ENCODE measurements around the gene NPM1.

NPM1 gene

DNA sequence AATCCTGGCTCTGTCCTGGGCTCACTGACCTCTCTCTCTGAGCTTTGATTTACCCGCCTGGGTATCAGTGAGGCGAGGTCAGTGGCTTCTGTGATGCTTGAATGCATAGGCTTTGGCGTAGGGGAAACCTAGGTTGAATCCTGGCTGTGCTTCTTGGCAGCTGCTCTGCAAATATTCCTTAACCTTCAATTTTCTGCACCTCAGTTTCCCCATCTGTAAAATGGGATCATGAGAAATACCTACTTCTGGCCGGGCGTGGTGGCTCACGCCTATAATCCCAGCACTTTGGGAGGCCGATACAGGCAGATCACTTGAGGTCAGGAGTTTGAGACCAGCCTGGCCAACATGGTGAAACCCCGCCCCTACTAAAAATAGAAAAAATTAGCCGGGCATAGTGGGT is 39.0 kb downstream of the NPM1 start:
- CTCF ChIA-PET: interaction anchor here (0.8 to 2.2 kb wide), 3 partner anchors 8 to 480 kb away, joined by 3 to 9 read pairs (median 4); partner anchors contain the start of gene FGF18
- POLR2A ChIA-PET: no interaction called here
- TF ChIP-seq, protein P1, sequence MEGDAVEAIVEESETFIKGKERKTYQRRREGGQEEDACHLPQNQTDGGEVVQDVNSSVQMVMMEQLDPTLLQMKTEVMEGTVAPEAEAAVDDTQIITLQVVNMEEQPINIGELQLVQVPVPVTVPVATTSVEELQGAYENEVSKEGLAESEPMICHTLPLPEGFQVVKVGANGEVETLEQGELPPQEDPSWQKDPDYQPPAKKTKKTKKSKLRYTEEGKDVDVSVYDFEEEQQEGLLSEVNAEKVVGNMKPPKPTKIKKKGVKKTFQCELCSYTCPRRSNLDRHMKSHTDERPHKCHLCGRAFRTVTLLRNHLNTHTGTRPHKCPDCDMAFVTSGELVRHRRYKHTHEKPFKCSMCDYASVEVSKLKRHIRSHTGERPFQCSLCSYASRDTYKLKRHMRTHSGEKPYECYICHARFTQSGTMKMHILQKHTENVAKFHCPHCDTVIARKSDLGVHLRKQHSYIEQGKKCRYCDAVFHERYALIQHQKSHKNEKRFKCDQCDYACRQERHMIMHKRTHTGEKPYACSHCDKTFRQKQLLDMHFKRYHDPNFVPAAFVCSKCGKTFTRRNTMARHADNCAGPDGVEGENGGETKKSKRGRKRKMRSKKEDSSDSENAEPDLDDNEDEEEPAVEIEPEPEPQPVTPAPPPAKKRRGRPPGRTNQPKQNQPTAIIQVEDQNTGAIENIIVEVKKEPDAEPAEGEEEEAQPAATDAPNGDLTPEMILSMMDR (IDR thresholded peaks at IDR 0.05; ENCODE audit: control extremely low read depth, extremely low read depth, low read depth, missing control alignments): no peak
- no peak for DNase-seq (ENCODE audit: extremely low spot score)

DNA sequence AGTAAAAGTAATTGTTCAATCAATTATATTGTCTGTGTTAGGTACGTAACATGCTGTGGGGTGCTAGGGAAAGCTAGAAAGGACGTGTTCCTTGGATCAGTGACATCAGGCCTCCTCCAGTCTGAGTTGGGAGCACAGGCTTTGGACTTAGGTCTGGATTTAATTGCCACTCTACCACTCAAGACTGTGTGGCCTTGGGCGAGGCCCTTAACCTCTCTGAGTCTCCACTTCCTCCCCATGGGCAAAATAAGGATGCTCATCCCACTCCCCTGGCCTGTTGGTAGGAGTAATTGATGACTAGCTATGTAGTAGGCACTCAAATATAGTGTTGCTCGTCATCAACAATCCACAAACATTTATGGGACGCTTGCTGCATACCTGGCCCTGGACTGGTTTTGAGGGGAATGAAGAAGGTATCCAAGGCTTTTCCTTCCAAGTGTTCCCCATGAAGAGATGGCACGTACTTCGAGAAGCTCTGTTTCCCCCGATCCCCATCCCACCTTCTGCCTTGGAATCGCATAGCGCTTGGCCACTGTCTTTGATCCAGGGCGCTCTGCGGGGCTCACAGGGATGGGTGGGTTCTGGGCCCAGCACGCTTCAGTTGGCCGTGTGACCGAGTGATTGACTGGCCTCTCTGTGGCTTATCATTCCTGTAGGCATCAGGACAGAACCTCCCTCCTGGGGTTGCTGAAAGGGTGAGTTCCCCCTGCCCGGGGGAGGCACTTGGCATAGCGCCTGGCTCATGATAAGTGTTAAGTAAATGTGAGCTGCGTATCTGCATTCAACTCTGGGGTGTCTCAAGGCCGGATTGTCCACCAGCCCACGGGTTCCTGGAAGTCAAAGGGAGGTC is 39.9 kb downstream of the NPM1 start:
- ChIA-PET POLR2A (no interaction called here), CTCF (interaction anchor here (0.8 to 2.2 kb wide), 3 partner anchors 9 to 479 kb away, joined by 3 to 9 read pairs (median 4); partner anchors contain the start of gene FGF18)
- no peak for DNase-seq (ENCODE audit: extremely low spot score)
- TF ChIP-seq, protein P1 (IDR thresholded peaks at IDR 0.05; ENCODE audit: control extremely low read depth, extremely low read depth, low read depth, missing control alignments): no peak

DNA sequence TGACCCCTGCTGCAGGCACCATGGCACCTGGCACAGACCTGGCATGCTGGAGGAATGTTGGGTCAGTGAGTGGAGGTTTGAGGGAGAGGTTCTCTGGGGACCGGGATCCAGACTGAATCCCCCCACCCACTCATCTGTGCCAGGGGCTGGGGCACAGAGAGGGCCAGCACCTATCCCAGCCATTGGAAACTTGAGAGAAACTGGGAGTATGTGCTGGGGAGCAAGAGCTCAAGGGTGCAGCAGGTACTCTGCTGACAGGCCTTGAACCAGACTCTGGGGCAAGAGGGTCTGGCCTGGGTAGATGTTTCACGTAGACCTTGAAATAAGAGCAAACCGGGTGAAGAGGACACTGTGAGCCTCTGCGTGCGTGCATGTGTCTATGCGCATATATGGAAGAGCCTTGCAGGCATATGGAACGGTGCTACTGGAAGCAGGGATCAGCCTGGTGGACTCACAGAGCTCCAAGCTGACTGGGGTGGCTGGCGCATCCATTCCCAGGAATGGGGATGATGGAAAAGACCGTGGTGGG is 40.6 kb downstream of the NPM1 start:
- ChIA-PET CTCF (interaction anchor here (2.2 kb wide), 1 partner anchor 10 kb away, joined by 9 read pairs; the partner anchor contains the start of gene FGF18), POLR2A (no interaction called here)
- DNase-seq (ENCODE audit: extremely low spot score): no peak
- TF ChIP-seq, protein P1 (IDR thresholded peaks at IDR 0.05; ENCODE audit: control extremely low read depth, extremely low read depth, low read depth, missing control alignments): no peak

DNA sequence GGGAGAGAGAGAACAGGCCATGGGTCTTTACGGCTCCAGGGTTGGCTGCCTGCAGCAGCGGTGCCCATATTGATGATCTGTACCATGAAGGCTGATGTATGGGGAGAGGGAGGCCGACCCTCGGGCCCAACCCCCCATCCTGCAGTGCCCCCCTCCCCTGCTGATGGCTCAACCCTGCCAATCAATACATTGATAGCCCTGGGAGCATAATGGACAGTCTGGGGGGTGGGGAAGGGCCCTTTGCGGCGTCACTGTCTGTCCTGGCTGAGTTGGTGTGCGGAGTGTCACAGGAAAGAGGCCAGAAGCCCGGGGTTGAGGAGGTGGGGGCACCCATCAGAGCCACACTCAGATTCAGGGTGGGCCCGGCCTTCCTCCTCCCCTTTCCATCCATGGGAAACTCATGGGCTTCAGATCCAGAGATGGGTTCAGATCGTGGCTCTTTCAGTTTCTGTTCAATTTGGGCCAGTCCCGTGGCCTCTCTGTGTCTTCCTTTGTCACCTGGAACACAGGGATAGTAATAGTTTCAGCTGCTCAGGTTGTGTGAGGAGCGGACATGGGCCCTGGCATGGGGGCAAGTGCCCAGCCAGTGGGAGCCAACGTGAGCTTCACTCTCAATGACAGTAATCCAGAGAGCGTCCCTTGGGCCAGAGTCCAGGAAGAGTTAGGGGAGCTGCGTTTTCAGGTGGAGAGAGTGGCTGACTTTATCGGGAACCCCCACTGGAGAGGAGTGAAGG is 41.3 kb downstream of the NPM1 start:
- no peak for DNase-seq (ENCODE audit: extremely low spot score)
- CTCF ChIA-PET: interaction anchor here (2.2 kb wide), 1 partner anchor 10 kb away, joined by 9 read pairs; the partner anchor contains the start of gene FGF18
- POLR2A ChIA-PET: interaction anchor here (0.6 kb wide), 1 partner anchor 16 kb away, joined by 9 read pairs; no protein-coding TSS in a partner anchor
- TF ChIP-seq, protein P1 (IDR thresholded peaks at IDR 0.05; ENCODE audit: control extremely low read depth, extremely low read depth, low read depth, missing control alignments): no peak

DNA sequence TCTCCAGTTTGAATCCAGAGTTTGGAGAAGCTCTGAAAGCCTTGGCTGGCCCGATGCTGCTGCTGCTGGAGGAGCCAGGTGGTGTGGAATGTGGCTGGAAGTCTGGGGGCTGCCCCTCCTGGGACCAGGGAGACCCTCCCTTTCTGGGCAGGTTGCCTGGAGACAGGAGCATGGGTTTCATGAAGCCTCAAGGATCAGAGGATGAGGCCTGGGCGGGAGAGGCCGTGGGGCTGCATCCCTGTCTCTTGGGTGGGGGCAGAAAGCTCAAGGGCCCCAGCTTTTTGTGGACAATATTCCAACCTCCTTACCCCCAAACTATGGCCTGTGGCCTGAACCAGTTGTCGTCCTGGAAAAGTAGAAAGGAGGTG is 41.9 kb downstream of the NPM1 start:
- TF ChIP-seq, protein P1 (IDR thresholded peaks at IDR 0.05; ENCODE audit: control extremely low read depth, extremely low read depth, low read depth, missing control alignments): no peak
- ChIA-PET POLR2A (interaction anchor here (0.6 kb wide), 1 partner anchor 17 kb away, joined by 9 read pairs; no protein-coding TSS in a partner anchor), CTCF (no interaction called here)
- no peak for DNase-seq (ENCODE audit: extremely low spot score)

DNA sequence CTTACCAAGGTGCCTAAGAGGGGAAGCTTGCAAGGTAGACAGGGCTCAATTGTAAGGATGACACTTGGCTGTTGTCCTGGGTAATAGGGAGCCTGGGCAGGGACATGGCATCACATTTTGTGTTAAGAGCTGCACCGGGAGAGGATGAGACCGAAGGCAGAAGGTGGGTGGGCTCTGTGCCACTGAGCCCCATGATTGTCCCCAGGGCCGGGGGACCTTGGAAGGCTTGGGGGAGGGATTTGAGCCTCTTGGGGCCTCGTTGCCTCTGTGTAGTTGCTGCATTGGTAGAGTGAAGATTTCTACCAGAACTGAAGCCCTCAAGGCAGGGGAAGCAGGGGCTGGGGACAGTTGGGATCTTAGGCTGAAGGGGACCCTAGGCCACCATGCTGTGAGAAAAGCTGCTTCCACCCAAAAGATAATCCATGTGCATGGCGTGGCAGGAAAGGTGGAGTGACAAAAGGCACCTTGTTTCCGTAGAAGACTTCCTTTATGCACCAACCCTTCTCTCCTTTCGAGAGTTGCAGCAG is 43.7 kb downstream of the NPM1 start:
- ChIA-PET POLR2A (interaction anchor here (0.6 to 0.7 kb wide), 2 partner anchors 11 to 44 kb away, joined by 3 read pairs; no protein-coding TSS in a partner anchor), CTCF (no interaction called here)
- no peak for DNase-seq (ENCODE audit: extremely low spot score)
- TF ChIP-seq, protein P1 (IDR thresholded peaks at IDR 0.05; ENCODE audit: control extremely low read depth, extremely low read depth, low read depth, missing control alignments): no peak
